Esophagus (tissue), 2 donors: ENCODE results near the gene PLCG1. TPM values are rescaled to one million over a fixed set of nuclear protein-coding genes. Genes with fewer than 3 reads are reported as not detected.

Experiments
- polyA plus RNA-seq, 2 donors: library from polyadenylated mRNA; stranded (reverse); fragments of 200-250 nt; gene quantifications; one replicate each; pipeline ENCODE4 v1.2.3, GENCODE V29; 2013
- donor health status: healthy with polysubstance abuse.
- donor health status: Bipolar disorder and iron deficiency.

The PLCG1 gene
- polyA plus RNA-seq, 2 donors = 26.2 to 45.3 TPM

Other genes starting within 250 kb of the PLCG1 start
- 10 to 100 TPM; 25.7 to 27.0 TPM for gene TOP1, start 108.7 kb upstream of the PLCG1 start, polyA plus RNA-seq
- 1 to 10 TPM; 6.6 to 9.6 TPM for gene ZHX3, start 180.2 kb downstream of the PLCG1 start, polyA plus RNA-seq
- gene LPIN3, start 203.3 kb downstream of the PLCG1 start, polyA plus RNA-seq = 10 to 100 TPM; 26.4 to 84.1 TPM
- under 1 TPM; 0.27 to 0.43 TPM for gene EMILIN3, start 229.3 kb downstream of the PLCG1 start, polyA plus RNA-seq